Activated naive CD4-positive, alpha-beta T cell treated with anti-CD3 and anti-CD28 coated beads, Interleukin-2, amount 50 U/mL, for 16 hours (primary cell): ENCODE data around the gene SMC6.

Source experiments
- DNase-seq: peaks from one replicate; pipeline ENCODE4 v3.0.0-alpha.2; 2020

The SMC6 gene

DNA sequence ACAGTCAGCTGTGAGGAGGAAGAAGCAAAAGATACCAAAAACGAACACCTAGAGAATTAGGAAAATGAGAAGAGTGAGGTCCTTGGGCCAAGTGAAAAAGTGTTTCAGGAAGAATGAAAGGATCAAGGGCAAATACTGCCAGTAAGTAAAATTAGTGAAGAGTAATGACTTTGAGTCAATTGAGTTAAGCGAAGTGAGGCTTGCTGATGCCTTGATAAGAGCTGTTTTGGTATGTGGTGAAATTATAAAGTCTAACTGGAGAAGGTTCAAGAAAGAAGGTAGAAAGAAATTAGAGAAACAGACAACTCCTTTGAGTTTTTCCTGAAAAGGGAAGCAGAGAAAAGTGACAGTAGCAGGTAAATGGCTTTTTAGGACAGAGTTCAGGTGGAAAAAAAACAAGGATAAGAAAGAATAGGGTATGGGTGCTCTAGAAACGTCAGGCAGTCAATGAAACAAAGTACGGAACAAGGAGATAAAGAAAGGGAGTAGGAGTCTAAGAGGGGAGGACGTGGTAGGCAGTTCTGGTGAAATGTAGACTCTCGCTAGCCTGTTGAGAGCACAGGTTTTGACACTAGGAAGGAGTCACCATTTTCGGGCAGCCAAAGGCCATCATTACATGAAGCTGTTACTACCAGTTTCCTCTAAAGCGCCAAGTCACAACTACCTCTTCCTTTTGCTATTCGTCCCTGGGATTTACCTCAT lies 42.9 kb downstream of the SMC6 start:
- no peak for DNase-seq

DNA sequence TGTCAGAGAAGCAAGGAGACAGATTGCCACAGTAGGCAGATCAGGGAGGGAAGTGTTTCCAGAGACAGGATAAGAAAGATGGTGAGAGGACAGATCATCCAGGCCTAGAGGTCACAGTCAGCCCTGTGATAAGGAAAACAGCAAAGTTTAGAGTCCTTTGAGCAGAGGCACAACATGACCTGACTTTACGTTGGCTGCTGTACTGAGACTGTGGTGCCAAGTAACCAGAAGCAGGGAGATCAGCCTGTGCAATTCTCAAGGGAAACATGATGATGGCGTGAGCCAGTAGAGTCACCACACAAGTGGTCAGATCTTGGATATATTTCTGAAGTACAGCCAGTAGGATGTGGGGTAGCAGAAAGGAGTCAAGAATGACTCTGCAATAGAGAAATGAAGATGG lies 43.7 kb downstream of the SMC6 start:
- DNase-seq: no peak

DNA sequence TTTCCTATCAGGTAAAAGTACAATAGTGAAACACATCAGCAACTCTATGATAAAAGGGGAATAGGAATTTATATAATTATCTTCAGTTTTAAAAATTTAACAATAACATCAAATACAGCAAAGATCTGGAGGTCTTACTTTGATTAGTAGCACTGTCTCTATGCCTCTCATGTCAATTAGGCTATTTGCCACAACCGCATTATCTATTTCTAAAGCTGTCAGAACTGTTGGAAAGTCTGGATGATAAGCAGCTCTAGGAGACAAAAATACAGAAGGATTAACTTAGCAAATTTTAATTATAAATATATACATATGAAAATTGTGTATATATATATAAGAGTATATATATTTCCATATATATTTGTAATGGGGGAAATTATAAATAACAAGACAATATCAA lies 45.1 kb downstream of the SMC6 start:
- no peak for DNase-seq

DNA sequence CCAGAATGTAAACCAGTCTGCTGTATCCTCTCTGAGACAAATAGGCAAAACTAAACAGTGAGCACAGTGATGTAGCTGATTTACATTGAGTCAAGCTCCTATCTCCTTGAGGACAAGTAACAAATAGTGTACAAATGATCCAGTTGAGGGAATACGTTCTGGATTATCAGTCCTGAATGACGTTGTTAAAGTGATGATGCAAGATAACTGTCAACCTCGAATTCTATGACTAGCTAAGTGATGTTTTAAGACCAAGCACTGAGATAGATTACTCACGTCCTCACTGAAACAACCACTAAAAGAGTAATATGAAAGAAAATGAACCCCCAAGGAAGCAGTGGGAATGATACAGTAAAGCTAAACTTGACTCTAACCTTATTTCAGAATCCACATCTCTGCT lies 46.8 kb downstream of the SMC6 start:
- DNase-seq: no peak

DNA sequence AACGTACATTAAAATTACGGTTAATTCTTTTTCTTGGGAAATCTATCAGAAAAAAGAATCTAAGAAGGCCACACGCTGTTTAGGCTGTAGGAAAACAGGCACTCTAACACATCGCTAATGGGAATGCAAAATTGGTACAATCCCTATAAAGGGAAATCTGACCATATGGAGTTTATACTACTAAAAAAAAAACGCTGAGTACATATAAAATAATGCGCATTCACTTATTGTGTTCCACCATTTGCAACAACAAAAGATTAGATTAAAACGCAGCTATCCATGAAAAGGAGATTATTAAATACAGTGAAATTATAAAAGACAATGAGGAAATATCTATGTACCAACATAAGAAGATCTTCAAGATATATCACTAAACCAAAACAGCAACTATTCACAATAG lies 62.8 kb downstream of the SMC6 start:
- no peak for DNase-seq

DNA sequence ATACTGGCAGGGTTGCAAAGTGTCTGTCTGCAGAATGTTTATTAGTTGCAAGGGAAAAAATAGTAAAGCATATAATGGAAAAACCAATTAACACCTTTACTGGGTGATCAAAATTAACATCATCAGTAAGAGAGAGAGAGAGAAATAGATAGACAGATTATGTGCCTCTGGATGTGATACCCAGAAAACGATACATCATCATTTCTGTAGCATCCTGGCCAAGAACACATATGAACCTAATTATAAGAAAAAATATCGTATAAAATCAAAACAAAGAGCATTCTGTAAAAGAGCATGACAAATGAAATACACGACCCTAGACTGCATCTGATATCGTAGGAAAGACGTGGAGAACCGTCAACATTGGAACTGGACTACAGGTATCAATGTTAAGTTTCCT lies 64.6 kb downstream of the SMC6 start:
- no peak for DNase-seq

DNA sequence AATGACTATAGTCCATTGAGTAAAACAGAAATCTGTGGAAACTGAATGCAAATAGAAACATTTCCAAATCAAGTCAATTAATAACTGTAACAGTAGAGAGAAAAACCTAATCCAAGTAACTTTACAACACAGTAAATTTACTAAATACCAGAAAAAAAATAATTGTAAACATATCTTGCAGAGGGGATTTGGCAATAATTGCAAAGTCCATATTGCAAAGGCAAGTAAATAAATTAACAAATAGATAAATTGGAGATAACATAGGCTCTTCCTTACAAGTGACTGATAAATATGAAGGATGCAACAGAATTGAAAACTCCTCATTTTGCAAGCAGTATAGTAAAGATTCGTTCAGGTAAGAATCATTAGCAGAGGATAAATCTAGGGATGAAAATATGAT lies 65.0 kb downstream of the SMC6 start:
- DNase-seq: no peak

DNA sequence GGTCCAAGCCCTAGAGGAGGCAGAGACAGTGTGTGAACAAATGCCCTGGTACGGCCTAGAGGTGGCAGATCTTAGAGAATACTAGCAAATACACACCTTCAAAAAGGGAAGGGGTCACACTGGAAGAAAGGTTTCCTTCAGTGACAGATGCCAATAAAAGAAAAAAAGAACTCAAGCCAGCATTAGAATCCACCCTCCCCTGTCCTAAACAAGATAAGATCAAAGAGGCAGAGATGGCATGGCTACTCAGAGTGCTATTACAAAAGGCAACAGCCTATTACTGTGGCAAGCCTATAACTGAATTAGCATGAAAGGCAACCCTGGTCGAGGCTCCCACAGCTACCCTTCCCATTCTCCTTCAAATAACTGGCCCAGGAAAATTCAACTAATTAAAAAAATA lies 69.6 kb downstream of the SMC6 start:
- no peak for DNase-seq

DNA sequence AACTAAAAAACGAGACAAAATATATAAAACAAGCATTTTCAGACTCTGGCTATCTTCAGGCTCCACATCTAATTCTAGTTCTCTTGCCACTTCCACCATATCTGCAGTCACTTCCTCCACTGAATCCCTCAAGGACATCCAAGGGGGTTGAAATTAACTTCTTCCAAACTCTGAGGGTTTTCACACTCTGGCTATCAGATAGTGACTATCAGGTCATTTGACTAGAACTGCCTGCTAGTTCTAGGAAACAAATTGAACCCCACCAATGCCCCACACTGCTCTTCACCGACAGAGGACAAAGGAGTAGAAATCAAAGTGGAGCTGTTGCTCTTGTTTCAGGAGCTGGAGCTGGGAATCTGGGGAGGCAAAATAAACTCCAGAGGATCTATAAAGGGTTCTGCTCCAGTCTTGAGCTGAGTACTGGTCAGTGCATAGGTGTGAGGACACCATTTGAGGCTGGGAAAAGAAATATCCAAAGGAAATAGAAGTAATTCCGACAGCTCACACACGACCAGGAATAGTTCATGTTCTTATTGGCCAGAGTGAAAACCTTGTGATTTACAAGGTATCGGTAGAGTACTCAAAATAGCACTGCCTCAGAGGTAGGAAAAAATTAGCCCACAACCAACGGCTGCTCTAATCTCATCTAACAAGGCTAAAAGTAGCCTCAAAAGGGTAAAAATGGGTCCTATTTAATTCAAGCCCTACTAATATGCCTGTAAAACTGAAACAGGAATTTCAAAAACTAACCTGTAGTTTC lies 71.3 kb downstream of the SMC6 start:
- DNase-seq: no peak

DNA sequence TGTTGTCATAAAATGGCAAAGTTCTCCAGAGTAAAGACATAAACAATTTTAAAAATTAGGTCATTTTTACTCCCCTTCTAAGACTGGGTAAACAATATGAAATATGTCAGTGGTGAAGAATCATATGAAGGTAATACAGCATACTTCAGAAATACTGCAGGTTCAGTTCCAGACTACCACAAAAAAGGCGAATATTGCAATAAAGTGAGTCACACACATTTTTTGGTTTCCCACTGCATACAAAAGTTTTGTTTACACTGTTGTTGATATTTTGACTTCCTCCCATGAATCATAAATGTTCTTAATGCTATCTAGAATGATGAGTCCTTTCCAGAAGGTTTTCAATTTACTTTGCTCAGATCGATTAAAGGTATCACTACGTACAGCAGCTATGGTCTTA lies 73.5 kb downstream of the SMC6 start:
- no peak for DNase-seq

DNA sequence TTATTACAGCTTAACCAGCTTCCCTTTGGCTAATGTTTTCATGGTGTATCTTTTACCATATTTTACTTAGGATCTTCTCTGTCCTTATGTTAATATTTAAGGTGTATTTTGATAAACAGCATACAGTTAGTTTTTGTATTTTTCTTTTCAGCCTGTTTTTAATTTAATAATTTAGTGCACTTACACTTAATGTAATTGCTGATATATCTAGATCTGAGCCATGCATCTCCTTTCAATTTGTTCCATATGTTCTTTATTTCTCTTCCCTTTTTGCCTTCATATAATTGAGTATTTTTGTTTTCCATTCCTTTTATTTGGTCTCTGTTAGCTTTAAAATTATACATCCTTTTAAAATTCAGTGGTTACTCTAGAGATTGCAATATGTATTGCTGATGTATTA lies 78.8 kb downstream of the SMC6 start:
- DNase-seq: no peak

DNA sequence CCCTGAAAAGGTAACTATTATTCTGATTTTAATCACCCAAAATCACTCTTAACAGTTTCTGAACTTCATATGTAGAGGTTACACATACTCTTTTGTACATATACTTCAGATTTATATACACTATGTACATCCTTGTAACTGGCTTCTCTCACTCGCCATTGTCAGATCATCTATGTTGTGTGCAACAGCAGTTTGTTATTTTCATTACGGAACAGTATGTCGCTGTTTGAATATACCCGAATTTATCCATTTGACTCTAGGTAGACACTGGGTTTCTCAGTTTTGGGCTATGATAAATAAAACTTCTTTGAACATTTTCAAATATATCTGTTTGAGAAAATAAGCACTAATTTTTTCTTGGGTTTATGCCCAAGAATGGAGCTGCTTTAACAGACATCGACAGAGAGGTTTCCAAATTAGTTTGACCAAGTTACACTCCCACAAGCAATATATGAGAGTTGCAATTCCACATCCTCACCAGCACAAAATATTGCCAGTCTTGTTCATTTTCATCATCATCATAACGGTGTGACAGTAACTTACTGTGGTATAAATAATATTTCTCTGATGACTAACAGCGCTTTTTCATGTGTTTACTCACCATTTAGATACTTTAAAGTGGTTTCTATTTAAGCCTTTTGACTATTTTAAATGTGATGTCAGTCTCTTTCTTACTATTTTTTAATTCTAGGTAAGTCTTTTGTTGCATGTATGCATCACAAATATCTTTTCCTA lies 80.9 kb downstream of the SMC6 start:
- DNase-seq: no peak

DNA sequence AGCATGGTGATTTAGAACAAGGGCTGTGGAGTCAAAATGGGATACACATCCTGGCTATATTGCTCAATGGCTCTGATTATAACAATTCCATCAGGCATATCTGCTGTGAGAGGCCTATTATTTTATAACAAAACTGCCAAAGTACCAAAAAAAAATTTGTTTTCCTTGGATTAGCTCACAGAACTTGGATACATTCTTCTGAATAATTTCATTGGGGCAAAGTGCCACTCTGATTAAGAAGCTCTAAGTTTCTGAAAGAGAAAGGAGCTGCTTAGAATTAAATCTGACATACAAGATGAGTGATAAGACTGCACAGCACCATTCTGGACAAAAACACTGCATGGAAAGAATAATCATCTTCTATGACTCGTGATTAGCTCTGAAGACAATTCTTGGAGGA lies 85.7 kb downstream of the SMC6 start:
- DNase-seq: no peak

DNA sequence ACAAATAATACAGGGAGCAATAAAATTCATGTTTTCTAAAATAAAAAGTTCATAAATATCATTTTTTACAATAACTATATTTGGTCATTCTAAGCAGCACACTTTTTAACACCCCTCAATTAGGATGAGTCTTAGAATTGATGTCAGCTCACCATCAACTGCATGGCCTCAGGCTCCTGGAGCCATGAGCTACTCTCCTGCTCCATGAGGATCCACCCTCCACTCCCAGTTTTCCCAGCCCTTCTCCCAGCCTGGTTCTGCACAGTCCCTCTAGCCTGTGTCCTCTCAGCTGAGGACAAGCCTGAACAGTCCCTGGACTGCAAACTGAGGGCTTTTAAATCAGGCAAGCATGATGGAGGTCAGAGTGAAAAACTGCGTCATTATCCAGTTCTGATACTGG lies 89.1 kb downstream of the SMC6 start:
- no peak for DNase-seq

DNA sequence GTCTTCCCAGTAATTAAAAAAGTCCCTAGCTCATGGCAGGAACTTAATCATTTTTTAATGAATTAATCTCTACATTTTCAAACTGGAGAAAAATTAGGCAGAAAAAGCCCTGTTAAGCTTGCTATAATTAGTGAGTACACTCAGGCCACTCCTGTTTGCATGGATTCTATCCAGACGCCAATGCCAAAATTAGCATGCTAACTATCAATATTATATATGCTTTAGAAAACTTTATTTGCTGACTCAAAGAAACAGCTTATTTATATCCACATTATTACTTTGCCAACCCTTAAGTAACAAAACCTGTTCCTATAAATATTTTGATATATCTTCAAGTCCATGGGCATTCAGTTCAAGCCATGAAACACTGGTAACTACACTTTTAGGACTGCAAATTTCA lies 90.9 kb downstream of the SMC6 start:
- DNase-seq: no peak

DNA sequence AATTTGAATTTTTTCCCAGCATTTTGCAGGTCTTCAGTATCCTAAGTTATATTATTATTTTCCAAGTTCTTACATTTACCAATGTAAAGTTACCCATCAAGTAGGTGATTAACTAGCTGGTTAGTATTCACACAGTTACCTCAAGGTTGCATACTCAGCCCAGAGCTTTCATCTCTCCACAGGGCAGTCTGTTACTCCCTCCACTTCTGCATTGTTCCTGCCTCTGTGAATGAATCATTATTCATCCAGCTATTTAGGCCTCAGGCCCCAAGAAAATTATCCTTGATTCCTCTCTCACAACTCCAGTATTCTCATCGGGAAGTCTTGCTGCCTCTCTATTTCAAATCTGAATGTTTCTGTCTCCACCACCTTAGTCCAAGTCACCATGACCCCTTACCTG lies 92.2 kb downstream of the SMC6 start:
- no peak for DNase-seq

DNA sequence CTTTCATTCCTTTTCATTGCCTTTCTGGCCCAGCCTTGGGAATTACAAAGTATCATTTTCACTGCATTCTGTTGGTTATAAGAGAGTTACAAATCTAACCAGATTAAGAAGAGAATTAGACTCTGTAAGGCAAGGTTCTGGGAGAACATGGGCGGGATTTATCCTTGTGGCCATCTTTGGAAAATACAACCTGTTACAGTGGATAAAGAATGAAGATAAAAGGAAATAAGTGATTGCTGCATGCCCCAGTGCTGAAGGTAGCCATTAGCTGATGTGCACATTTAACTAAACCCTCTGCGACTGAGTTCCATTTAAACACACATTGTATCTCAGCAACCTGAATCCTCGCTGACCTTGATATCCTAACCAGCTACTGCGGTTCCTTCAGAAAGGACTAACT lies 93.4 kb downstream of the SMC6 start:
- no peak for DNase-seq

DNA sequence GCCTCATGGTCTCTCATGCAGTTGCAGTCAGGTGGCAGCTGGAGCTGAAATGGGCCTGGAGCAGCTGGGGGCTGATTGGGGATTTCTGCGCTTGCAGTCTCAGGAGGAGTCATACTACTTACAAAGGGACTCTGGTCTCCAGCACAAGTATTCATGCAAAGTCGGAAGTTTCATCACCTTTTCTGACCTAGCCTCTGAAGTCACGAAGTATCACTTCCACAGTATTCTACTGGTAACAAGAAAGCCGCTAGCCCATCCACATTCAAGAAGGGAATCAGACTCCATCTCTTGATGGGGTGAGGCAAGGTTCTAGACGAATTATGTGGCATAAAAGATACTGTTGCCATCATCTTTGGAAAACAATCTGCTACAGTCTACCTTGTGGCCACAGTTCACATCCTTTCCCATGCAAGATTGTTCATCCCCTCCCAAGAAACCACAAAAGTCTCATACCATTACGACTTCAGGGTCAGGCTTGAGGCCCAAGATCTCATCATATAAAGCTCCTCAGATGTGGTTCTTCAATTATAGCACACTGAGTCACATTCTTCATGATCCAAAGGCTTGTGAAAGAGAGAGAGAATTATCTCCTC lies 95.3 kb downstream of the SMC6 start:
- DNase-seq: no peak

DNA sequence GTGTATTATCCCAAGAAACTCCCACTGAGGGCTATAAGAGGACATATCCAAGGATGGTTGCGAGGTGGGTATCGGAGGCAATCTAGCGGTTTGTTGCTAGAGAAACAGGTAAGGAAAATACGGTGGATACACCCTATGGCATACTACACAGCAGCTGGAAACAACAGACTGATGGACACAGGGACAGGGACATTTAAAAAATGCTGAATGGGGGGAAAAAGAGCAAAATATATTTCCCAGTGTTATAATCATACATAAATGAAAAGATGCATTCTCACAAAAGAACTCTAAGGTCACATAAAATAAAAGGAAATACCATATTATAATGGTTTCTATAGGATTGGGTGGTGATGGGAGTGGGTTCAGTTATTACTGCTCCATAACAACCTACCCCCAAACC lies 95.9 kb downstream of the SMC6 start:
- DNase-seq: no peak

DNA sequence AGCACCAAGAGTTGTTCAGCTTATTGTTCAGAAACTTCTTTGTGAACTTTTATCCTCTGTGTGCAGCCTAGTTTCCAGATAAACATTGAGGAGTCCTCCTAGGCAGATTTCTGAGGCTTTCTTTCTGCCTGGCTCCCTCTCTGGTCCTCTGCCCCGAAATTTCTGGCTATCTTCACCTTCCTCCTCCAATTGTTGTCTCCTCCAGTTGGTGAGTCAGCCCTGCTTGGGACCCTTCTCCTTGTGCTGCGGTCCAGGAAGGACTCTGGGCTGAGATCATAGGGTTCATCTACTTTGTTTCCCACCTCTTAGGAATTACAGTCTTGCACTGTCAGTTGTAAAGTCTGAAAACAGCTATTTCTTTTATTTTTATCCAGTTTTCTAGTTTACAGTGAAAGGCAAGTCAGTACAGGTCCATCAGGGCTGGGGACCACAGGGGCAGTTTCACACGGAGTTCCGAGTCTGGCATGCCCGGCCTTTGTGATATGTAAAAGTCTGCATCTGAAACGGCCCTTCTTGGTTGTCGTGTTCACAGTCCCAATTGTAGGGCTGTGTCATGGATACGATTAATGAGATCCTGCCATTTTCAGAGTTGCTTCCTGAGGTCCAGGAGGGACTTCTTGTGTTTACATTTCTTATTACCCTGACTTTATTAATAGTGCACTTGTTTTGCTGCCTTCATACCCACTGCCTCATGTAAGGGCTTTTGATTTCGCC lies 100.8 kb downstream of the SMC6 start:
- DNase-seq: no peak

DNA sequence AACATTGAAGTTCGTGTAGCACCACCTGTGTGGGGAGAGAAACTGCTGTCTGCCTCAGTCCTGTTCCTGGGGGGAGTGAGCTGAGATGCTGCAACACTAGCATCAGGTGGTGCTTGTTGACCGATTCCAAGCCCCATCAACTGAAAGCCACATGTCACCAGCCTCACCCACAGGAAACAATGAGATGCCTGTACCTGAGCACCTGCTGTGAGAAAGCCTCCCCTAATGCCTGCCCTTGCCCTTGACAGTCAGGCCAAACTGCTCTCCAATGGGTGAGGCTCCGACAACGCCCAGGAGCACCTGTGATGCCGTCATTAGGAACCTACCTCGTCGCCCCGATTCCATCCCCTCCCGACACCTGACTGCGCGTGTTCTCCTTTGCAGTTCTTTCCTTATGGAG lies 104.6 kb downstream of the SMC6 start:
- DNase-seq: no peak

DNA sequence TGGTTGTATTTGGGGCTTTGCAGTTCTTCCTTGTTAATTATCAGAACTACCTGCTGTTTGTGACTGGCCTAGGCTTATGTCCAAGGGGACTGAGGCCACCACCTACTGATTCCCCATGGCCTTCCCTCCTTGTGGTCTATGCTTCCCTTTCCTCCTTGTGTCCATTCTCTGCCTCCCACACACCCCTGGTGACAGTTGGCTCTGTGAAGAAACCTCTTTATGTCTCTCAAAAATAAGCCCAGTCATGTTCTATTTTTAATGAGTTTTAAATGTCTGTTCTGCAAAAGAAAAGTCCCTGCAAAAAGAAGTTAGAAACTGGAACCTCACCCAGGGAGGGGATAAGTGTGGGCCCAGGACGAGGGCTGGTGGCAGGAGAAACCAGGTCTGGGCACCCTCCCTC lies 105.0 kb downstream of the SMC6 start:
- no peak for DNase-seq
